ENCODE measurements around the gene CST9L. TPM values are rescaled to one million over a fixed set of nuclear protein-coding genes. Genes with fewer than 3 reads are reported as not detected.

Gene CST9L
- total RNA-seq, 1 donor from 2014 or later, result not detected

Other genes starting within 250 kb of the CST9L start
- gene NXT1, start 217.7 kb downstream of the CST9L start, total RNA-seq, result 38.0 and 43.4 TPM in 2 replicates
- gene GZF1, start 206.3 kb downstream of the CST9L start, total RNA-seq, result 11.8 and 35.7 TPM in 2 replicates
- 4.5 and 11.4 TPM in 2 replicates for gene NAPB, start 147.0 kb downstream of the CST9L start, total RNA-seq
- not detected in 2 replicates for gene CSTL1, start 128.8 kb downstream of the CST9L start, total RNA-seq
- gene CST11, start 115.6 kb downstream of the CST9L start, total RNA-seq, result not detected in 2 replicates
- gene CST8, start 77.4 kb downstream of the CST9L start, total RNA-seq, result not detected in 2 replicates
- not detected in 2 replicates for gene CST9, start 37.4 kb upstream of the CST9L start, total RNA-seq
- 132 and 163 TPM in 2 replicates for gene CST3, start 69.5 kb upstream of the CST9L start, total RNA-seq
- not detected in 2 replicates for gene CST4, start 120.6 kb upstream of the CST9L start, total RNA-seq
- 0.26 TPM in 1 of 2 replicates, not detected in the other for gene CST1, start 182.5 kb upstream of the CST9L start, total RNA-seq

Data from pulmonary artery endothelial cell (primary cell).